CD4-positive, alpha-beta T cell treated with Interleukin-1 beta for 1 hour (primary cell): Measurements from ENCODE around the gene GIT2.
A peak's percentile ranks its signal among the peaks of the same experiment; 100 is the strongest.
"Not testable (repeated sequence)": the region's sequence is repeated elsewhere in the genome, so short reads cannot be mapped to it uniquely, and the experiment has no call there.

Experiments used
- DNase-seq, 2 donors: peaks; one replicate each; pipeline ENCODE4 v3.0.0-alpha.2; 2020 to 2022

The GIT2 gene

GRCh38 chr12:109940339-109940923 is 55.7 kb downstream of the GIT2 start:
- DNase-seq: no peak

- no peak for DNase-seq
Measured at GRCh38 chr12:109939504-109939903, 56.7 kb downstream of the GIT2 start.

GRCh38 chr12:109938947-109939346 is 57.2 kb downstream of the GIT2 start:
- DNase-seq: no peak

- no peak for DNase-seq
Measured at GRCh38 chr12:109937371-109937770, 58.8 kb downstream of the GIT2 start.

- DNase-seq: peak in 1 of 2 donors; percentile 16
Measured at GRCh38 chr12:109934026-109934425, 62.1 kb downstream of the GIT2 start.

- DNase-seq: no peak
Measured at GRCh38 chr12:109932878-109933503, 63.2 kb downstream of the GIT2 start.

GRCh38 chr12:109931143-109931542 is 65.0 kb downstream of the GIT2 start:
- DNase-seq: no peak

- DNase-seq: no peak
Measured at GRCh38 chr12:109930028-109930800, 66.0 kb downstream of the GIT2 start.

- not testable (repeated sequence) for DNase-seq
Measured at GRCh38 chr12:109929326-109929725, 66.8 kb downstream of the GIT2 start.

GRCh38 chr12:109928058-109928656 is 68.0 kb downstream of the GIT2 start:
- DNase-seq: no peak

- peak; percentile 39 to 53 for DNase-seq
Measured at GRCh38 chr12:109927622-109928021, 68.5 kb downstream of the GIT2 start.

GRCh38 chr12:109926488-109927210 is 69.5 kb downstream of the GIT2 start:
- DNase-seq: no peak

- no peak for DNase-seq
Measured at GRCh38 chr12:109926016-109926415, 70.2 kb downstream of the GIT2 start.

- DNase-seq: no peak
Measured at GRCh38 chr12:109925185-109925840, 70.9 kb downstream of the GIT2 start.

- DNase-seq: no peak
Measured at GRCh38 chr12:109923481-109924245, 72.5 kb downstream of the GIT2 start.

GRCh38 chr12:109923038-109923437 is 73.1 kb downstream of the GIT2 start:
- no peak for DNase-seq

- no peak for DNase-seq
Measured at GRCh38 chr12:109921982-109922381, 74.2 kb downstream of the GIT2 start.

- no peak for DNase-seq
Measured at GRCh38 chr12:109920261-109920780, 75.8 kb downstream of the GIT2 start.

GRCh38 chr12:109919456-109919855 is 76.7 kb downstream of the GIT2 start:
- DNase-seq: no peak

- no peak for DNase-seq
Measured at GRCh38 chr12:109916045-109916444, 80.1 kb downstream of the GIT2 start.
